GM18511 (cell line): ENCODE results near the gene OR4K1.
"Not testable (repeated sequence)": the region's sequence is repeated elsewhere in the genome, so short reads cannot be mapped to it uniquely, and the experiment has no call there.

Source experiments
- ATAC-seq: cut with Tn5 transposase; IDR thresholded peaks from one replicate; pipeline ENCODE4 v1.9.1; 2021; ENCODE audit warnings: mild to moderate bottlenecking, moderate library complexity; ENCODE audit not compliant: unreplicated experiment

The OR4K1 gene, protein sequence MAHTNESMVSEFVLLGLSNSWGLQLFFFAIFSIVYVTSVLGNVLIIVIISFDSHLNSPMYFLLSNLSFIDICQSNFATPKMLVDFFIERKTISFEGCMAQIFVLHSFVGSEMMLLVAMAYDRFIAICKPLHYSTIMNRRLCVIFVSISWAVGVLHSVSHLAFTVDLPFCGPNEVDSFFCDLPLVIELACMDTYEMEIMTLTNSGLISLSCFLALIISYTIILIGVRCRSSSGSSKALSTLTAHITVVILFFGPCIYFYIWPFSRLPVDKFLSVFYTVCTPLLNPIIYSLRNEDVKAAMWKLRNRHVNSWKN

GRCh38 chr14:19930617-19931016 lies at the start of gene OR4K1:
Gene OR4K1 (plus strand): TSS chr14:19930917. CDS start chr14:19935667, 4,750 bp downstream.
- ATAC-seq = no peak

DNA sequence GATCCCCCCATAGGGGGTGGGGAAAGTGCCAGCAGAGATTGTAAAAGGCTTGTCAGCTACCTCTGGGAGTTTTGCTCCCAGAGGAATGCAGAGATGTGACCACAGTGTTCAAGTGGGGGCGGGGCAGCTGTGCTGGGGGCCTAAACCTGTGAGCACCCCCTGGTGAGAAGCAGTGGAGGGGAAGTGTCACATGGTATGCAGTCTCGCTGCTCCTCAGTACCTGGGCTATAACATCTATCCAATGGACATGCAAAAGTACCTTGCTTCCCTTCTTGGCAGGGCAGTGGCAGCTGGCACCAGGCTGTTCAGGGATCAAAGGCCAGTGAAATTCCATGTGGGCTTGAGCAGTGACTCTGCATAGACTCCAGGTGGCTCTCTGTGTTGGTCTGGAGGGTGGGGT lies 35.4 kb upstream of the OR4K1 start:
- ATAC-seq = no peak

- no peak for ATAC-seq
Observed at GRCh38 chr14:19900999-19901398, 29.7 kb upstream of the OR4K1 start.

GRCh38 chr14:19902409-19902808 lies 28.3 kb upstream of the OR4K1 start:
- ATAC-seq = no peak

- ATAC-seq = no peak
Observed at GRCh38 chr14:19906665-19907064, 24.1 kb upstream of the OR4K1 start.

DNA sequence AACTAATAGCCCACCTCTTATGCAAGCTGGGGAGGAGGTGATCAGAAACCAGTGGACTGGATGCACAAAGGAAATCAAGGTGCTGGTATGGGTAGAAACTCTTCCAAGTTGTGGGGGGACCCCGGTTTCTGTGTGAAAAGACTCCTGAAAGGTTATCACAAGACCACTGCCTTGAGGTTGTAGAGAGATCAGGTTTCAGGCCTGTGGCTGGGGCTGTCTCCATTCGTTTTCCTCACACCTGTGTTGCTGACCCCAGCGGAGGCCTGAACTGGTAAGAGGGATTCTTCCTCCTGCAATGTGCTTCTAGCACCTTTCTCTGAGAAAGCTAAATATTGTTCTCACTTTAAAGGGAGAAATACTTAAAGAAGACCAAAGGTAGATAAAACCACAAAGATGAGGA lies 19.6 kb upstream of the OR4K1 start:
- ATAC-seq = no peak

DNA sequence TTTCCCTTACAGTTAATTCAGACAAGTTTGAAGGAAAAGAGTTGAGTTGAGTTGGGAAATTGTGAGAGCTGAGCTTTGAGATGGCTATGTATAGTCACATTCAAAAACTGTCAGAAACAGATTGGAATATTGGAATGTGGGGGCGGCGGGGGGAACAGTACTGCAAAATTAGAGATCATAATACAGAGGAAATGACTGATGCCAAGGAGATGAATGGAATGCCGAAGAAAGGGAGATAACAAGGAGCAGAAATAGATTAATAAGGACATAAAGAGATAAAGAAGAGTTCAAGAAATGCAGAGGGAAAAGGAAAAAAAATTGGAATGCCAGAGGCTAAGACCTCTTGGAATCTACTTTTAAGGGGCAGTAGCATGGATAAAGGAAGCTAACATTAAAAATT lies 13.5 kb upstream of the OR4K1 start:
- no peak for ATAC-seq

GRCh38 chr14:19917955-19918518 lies 12.7 kb upstream of the OR4K1 start:
- ATAC-seq = no peak

DNA sequence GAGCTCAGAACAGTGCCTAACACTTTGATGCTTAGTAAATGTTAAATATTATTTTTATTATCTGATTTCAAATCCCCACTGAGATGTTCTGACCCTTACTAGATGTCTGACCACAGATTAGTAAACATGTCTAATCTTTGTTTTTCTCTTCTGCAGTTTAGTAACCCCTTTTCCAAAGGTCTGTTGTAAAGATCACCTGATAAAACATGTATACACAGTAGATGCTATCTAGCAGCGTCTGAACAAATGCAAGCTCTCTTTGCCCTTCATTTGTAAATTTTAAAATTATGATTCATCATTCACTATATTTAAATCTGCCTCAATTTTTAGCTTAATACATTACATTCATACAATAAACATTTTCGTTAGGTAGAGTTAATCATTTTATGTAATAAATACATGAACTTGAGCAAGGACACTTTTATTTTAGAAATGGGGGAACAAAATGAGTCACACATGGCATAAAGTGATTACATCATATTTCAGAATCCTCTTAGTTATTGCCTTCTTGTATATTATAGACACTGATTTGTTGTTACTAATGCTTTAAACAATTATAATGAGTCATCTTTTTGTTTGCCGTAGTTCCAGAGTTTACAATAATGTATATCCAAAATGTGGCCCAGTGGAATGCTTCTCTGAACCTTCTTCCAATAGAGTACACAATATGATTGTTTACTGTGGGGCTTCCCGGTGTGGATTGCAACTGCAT lies 12.0 kb upstream of the OR4K1 start:
- no peak for ATAC-seq

- ATAC-seq = no peak
Observed at GRCh38 chr14:19920021-19920657, 10.6 kb upstream of the OR4K1 start, which contains the start of gene OR4K5. Gene OR4K5 (plus strand): TSS chr14:19920607. CDS start chr14:19920607, 0 bp downstream.

DNA sequence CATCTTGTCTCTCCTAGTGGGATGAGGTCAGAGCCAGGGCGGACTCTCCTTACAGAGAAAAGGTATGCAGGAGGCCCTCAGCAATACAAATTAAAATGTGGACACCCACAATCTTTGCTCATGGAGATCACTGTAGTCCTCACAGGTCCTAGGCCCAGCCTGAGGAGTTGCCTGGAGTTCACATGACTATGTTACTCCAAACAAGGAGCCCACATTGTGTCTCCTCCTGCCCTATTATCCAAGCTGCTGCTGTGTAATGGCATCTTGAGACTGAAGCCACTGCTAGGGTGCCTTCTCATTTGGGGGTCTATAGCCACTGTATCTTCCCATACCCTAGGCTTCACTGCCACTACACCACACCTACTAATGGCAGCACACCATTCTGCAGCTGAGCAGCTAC lies 11.0 kb downstream of the OR4K1 start:
- no peak for ATAC-seq

- no peak for ATAC-seq
Observed at GRCh38 chr14:19947413-19948090, 16.8 kb downstream of the OR4K1 start.

- no peak for ATAC-seq
Observed at GRCh38 chr14:19949218-19949617, 18.5 kb downstream of the OR4K1 start.

DNA sequence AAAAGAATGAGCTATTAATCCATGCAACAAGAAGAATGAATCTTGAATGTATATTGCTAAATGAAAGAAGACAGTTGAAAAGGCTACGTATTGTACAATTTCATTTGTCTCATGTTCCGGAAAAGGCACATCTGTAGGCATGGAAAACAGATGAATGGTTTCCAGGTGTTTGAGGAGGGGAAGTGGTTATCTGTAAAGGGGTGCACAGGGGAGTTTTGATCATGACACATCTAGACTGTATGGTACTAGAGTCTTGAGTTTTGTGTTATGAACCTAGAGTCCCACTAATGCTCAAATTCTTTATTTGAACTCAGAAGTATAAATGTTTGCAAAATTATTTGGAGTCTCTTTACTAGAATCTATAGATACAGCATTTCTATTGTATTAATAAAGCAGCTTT lies 39.0 kb downstream of the OR4K1 start:
- not testable (repeated sequence) for ATAC-seq

- ATAC-seq = no peak
Observed at GRCh38 chr14:19974844-19975243, 44.1 kb downstream of the OR4K1 start.

GRCh38 chr14:19975291-19975690 lies 44.6 kb downstream of the OR4K1 start, which contains the start of gene OR4K15:
Gene OR4K15 (plus strand): TSS chr14:19975591. CDS start chr14:19975591, 0 bp downstream.
- no peak for ATAC-seq
